Left lung (tissue), 10 donors: ENCODE results near the gene CDC42EP2. TPM values are rescaled to one million over a fixed set of nuclear protein-coding genes. Genes with fewer than 3 reads are reported as not detected.
A peak's percentile ranks its signal among the peaks of the same experiment; 100 is the strongest.

Experiments used
- ATAC-seq: fragments of 200-7000 bp; cut with Tn5 transposase; one replicate; pipeline ENCODE4 v1.9.1; 2020; ENCODE audit warnings: moderate library complexity
- DNase-seq, 4 donors: peaks; one replicate each; pipeline ENCODE4 v3.0.0-alpha.2; 2013 to 2020
- H3K27ac ChIP-seq, 2 donors: fragments of 200-600 bp; sonication (generic) in 1 of 2; one replicate each; pipeline versions ENCODE4 v1.5.0 to v1.8.0; 2020 to 2021
- H3K27me3 ChIP-seq, 2 donors: fragments of 200-600 bp; sonication (generic) in 1 of 2; one replicate each; pipeline versions ENCODE4 v1.5.0 to v1.8.0; 2020 to 2021
- H3K36me3 ChIP-seq, 2 donors: fragments of 200-600 bp; sonication (generic) in 1 of 2; one replicate each; pipeline versions ENCODE4 v1.5.0 to v1.8.0; 2020 to 2021
- H3K4me1 ChIP-seq, 2 donors: fragments of 200-600 bp; one replicate each; pipeline ENCODE4 v1.8.0; 2021
- H3K4me3 ChIP-seq, 2 donors: fragments of 200-600 bp; sonication (generic) in 1 of 2; one replicate each; pipeline versions ENCODE4 v1.5.0 to v1.8.0; 2020 to 2021; ENCODE audit warnings: mild to moderate bottlenecking in 1 of 2
- H3K9me3 ChIP-seq, 2 donors: fragments of 200-600 bp; sonication (generic) in 1 of 2; one replicate each; pipeline versions ENCODE4 v1.5.0 to v1.8.0; 2020 to 2021
- CTCF ChIP-seq, 2 donors: fragments of 200-600 bp; sonication (generic) in 1 of 2; IDR thresholded peaks; one replicate each; pipeline versions ENCODE4 v1.5.0 to v1.8.0; 2021; ENCODE audit warnings: antibody characterized with exemption in 2 of 2
- intact Hi-C, 2 donors: fragments of 100-400 bp; cut with DNase I; formaldehyde crosslinking; loops; one replicate each; pipeline versions ENCODE4 v1.11.2 to v1.14.2; 2022
- polyA plus RNA-seq, 6 donors: library from polyadenylated mRNA; unstranded; fragments of 120-200 nt; gene quantifications; one replicate each; pipeline ENCODE4 v1.2.1, GENCODE V29; 2013; ENCODE audit not compliant: insufficient read length in 6 of 6
- total RNA-seq, 2 donors: library from RNA; stranded (reverse); fragmentation: NEBNext Ultra II Directional; extraction: Animal tissue kit (Norgen Biotek cat#: 25700); gene quantifications; one replicate each; pipeline ENCODE4 v1.2.1, GENCODE V29; 2021
- donor health status: DM: no; HTN: yes; CAD: no.
- donor health status: DM: no; HTN: no; CAD: no.

Gene CDC42EP2
- total and polyA plus RNA-seq, 8 donors, result 4.6 to 18.5 (median 9.2) TPM

GRCh38 chr11:65280646-65281045 lies 34.0 kb upstream of the CDC42EP2 start:
- Histone ChIP-seq H3K36me3 (peaks cover 0 to 64% of the 10 kb centered on the region in 2 donors), H3K4me3 (no peak overlapping the region), H3K27me3 (no peaks in the 10 kb centered on the region), H3K27ac (peak overlapping the region in 1 of 2 donors; percentile 81), H3K9me3 (no peaks in the 10 kb centered on the region), H3K4me1 (peaks cover 4 to 32% of the 10 kb centered on the region in 2 donors)
- TF ChIP-seq CTCF (IDR thresholded peaks at IDR 0.05), result no peak
- ATAC-seq (no peak), DNase-seq (no peak)
- intact Hi-C loops, result no loop called here

- H3K27me3 ChIP-seq, result no peaks in the 10 kb centered on the region
- TF ChIP-seq CTCF (IDR thresholded peaks at IDR 0.05), result no peak
- no peak overlapping the region for H3K4me3 ChIP-seq
- ATAC-seq (no peak), DNase-seq (no peak)
- peaks cover 0 to 63% of the 10 kb centered on the region in 2 donors for H3K36me3 ChIP-seq
- H3K27ac ChIP-seq, result no peak overlapping the region
- H3K9me3 ChIP-seq, result no peaks in the 10 kb centered on the region
- intact Hi-C loops, result no loop called here
- H3K4me1 ChIP-seq, result peaks cover 20 to 33% of the 10 kb centered on the region in 2 donors
Observed at GRCh38 chr11:65286686-65287085, 28.0 kb upstream of the CDC42EP2 start.

DNA sequence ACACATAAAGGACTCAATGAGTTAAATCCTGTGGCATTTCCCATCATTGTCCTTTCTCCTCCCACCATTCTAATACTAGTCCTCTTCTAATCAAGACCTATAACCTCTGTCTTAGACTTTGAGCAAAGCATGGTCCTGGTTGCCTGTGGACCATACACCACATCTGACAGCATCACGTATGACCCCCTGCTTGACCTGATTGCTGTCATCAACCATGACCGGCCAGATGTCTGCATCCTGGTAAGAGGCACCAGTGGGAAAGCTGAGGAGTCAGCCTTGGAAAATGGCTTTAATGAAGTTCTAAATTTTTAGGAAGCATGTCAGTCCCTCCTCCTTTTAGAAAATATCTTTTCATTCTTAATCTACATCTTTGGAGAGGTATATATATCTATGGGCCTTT lies 27.1 kb upstream of the CDC42EP2 start:
- H3K36me3 ChIP-seq, result peaks cover 0 to 53% of the 10 kb centered on the region in 2 donors
- TF ChIP-seq CTCF (IDR thresholded peaks at IDR 0.05), result no peak

DNA sequence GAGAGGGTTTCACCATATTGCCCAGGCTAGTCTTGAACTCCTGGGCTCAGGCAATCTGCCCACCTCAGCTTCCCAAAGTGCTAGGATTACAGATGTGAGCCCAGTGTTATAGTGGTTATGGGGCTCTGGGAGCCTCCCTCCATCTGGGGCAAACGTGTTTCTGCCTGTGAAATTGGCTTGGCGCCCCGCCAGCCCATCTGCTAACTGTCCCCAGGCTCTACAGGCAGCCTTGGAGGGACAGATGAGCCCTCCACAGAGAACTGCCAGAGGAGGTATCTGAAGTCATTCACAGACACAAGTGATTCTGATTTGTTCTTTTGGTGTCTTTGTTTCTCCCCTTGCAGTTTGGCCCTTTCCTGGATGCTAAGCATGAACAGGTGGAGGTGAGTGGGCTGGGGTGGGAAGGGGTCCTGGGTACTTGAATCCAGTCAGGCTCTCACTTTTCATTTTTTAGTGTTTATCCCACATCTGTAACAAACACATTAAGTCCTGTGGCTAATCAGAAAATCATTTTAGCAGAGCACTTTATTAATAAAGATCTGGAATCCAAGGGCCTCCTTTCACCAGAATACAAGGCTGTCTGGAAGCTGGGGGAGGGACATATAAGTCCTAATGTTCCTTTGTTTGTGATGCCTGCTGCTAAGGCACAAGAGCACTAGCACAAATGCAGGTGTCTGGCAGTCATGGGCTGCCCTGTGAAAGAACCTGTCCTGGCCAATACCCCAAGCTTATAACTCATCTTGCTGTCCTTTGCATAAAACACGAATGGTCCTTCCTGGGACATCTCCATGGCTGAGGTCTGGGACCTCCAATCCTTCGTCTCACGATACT lies 25.7 kb upstream of the CDC42EP2 start:
- TF ChIP-seq CTCF (IDR thresholded peaks at IDR 0.05), result no peak
- Histone ChIP-seq H3K4me1 (peaks cover 29 to 55% of the 10 kb centered on the region in 2 donors), H3K36me3 (peaks cover 0 to 40% of the 10 kb centered on the region in 2 donors), H3K27me3 (no peaks in the 10 kb centered on the region), H3K4me3 (no peak overlapping the region), H3K27ac (peak overlapping the region in 1 of 2 donors; percentile 97), H3K9me3 (no peaks in the 10 kb centered on the region)
- no peak for DNase-seq
- ATAC-seq, result no peak
- intact Hi-C loops, result no loop called here

More for the DNA sequence above, 27.1 kb upstream of the CDC42EP2 start:
- Histone ChIP-seq H3K4me3 (no peak overlapping the region), H3K9me3 (no peaks in the 10 kb centered on the region), H3K27ac (no peak overlapping the region), H3K4me1 (peaks cover 29 to 42% of the 10 kb centered on the region in 2 donors), H3K27me3 (no peaks in the 10 kb centered on the region)
- DNase-seq, result no peak
- intact Hi-C loops, result no loop called here
- ATAC-seq, result no peak

DNA sequence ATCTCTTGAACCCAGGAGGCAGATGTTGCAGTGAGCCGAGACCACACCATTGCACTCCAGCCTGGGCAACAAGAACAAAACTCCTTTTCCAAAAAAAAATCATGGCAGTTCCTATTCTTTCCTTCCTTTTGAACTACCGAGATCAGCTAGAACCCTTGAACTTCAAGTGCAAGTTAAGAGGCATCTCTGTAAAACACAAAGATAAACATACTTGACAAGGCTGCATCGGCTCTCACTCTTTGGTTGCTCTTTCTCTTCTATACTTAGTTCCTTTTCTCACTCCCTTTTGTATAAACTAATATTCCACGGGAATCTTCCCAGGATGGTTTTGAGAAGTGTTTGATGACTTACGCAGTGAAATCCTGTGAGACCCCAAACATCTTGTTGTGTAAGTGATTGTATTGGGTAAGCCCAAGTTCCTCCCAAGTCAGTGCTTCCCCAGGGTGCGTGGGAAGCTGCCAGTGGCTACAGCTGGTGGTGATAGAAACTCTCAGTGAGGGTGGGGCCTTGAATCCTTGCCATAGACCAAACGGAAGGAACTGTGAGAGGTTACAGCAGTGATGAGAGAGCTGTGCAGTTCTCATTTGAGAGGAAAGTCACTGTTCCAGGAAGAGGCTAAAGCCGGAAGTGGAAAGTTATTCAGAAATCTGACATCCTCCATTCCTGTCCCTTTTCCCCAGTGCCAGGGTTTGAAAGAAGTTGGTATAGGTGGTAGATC lies 24.1 kb upstream of the CDC42EP2 start:
- no peak for TF ChIP-seq CTCF (IDR thresholded peaks at IDR 0.05)
- peak overlapping the region; percentile 89 to 97 for H3K27ac ChIP-seq
- H3K27me3 ChIP-seq, result no peaks in the 10 kb centered on the region
- H3K4me1 ChIP-seq, result peaks cover 29 to 56% of the 10 kb centered on the region in 2 donors
- DNase-seq, result peak; percentile 84 to 94 (median 88)
- no peaks in the 10 kb centered on the region for H3K9me3 ChIP-seq
- peak overlapping the region in 1 of 2 donors; percentile 6 for H3K4me3 ChIP-seq
- intact Hi-C loops, result no loop called here
- peak; percentile 84 for ATAC-seq
- H3K36me3 ChIP-seq, result peaks cover 0 to 43% of the 10 kb centered on the region in 2 donors
